HS-5 (cell line): Measurements from ENCODE around the gene EDEM3.

Source experiments
- DNase-seq: peaks from one replicate; pipeline ENCODE4 v3.0.0-alpha.2; 2012; ENCODE audit warnings: low read depth

The EDEM3 gene

GRCh38 chr1:184673305-184673704, 81.4 kb downstream of the EDEM3 start:
- no peak for DNase-seq

GRCh38 chr1:184672013-184672726, 82.5 kb downstream of the EDEM3 start:
- DNase-seq: no peak

- no peak for DNase-seq
These were observed 85.3 kb downstream of the EDEM3 start for GRCh38 chr1:184669391-184669790.

GRCh38 chr1:184665360-184665759, 89.3 kb downstream of the EDEM3 start:
- no peak for DNase-seq

GRCh38 chr1:184664661-184665060, 90.0 kb downstream of the EDEM3 start:
- no peak for DNase-seq

GRCh38 chr1:184664042-184664660, 90.5 kb downstream of the EDEM3 start:
- no peak for DNase-seq

GRCh38 chr1:184661801-184662200, 92.9 kb downstream of the EDEM3 start:
- no peak for DNase-seq

GRCh38 chr1:184660462-184661191, 94.0 kb downstream of the EDEM3 start:
- no peak for DNase-seq

- DNase-seq: no peak
These were observed 96.6 kb downstream of the EDEM3 start for GRCh38 chr1:184658055-184658454.

- no peak for DNase-seq
These were observed 98.4 kb downstream of the EDEM3 start for GRCh38 chr1:184656221-184656620.

- no peak for DNase-seq
These were observed 99.5 kb downstream of the EDEM3 start for GRCh38 chr1:184655185-184655584.

- no peak for DNase-seq
These were observed 104.3 kb downstream of the EDEM3 start for GRCh38 chr1:184650177-184650866.

- DNase-seq: no peak
These were observed 105.2 kb downstream of the EDEM3 start for GRCh38 chr1:184649451-184649888.

GRCh38 chr1:184648856-184649201, 105.8 kb downstream of the EDEM3 start:
- no peak for DNase-seq

GRCh38 chr1:184648160-184648855, 106.3 kb downstream of the EDEM3 start:
- DNase-seq: no peak

GRCh38 chr1:184647471-184647870, 107.2 kb downstream of the EDEM3 start:
- DNase-seq: no peak

GRCh38 chr1:184646824-184647223, 107.8 kb downstream of the EDEM3 start:
- DNase-seq: no peak

- no peak for DNase-seq
These were observed 108.4 kb downstream of the EDEM3 start for GRCh38 chr1:184646178-184646701.

GRCh38 chr1:184644771-184645170, 109.9 kb downstream of the EDEM3 start:
- no peak for DNase-seq

- no peak for DNase-seq
These were observed 111.0 kb downstream of the EDEM3 start for GRCh38 chr1:184643661-184644060.

- DNase-seq: no peak
These were observed 112.8 kb downstream of the EDEM3 start for GRCh38 chr1:184641894-184642293.

GRCh38 chr1:184640505-184640904, 114.2 kb downstream of the EDEM3 start:
- no peak for DNase-seq
